Measurements from ENCODE around the gene KLHL18.

Gene KLHL18

GRCh38 chr3:47380026-47380600 is 97.4 kb downstream of the KLHL18 start:
- Histone ChIP-seq H3K4me2 (ENCODE audit: low read depth, low read length, poor library complexity, severe bottlenecking) (peak overlapping the region; percentile 83), H2AFZ (ENCODE audit: low read length) (peak overlapping the region; percentile 68), H3F3A (ENCODE audit: low read depth) (no peaks in the 10 kb centered on the region), H3K9me2 (replicated peaks; ENCODE audit: low read depth, low read length) (no peaks in the 10 kb centered on the region), H3K4me3 (ENCODE audit: low read length, poor library complexity, severe bottlenecking) (peak overlapping the region; percentile 84), H3K9ac (ENCODE audit: low read depth, low read length, poor library complexity, severe bottlenecking) (peak overlapping the region; percentile 87), H3K79me2 (ENCODE audit: insufficient read depth, low read length) (peaks cover 57% of the 10 kb centered on the region), H3K9me3 (ENCODE audit: insufficient read depth, low read depth, low read length) (no peaks in the 10 kb centered on the region), H4K20me1 (ENCODE audit: insufficient read depth, low read length, poor library complexity, severe bottlenecking) (peaks cover 29% of the 10 kb centered on the region), H3K4me1 (ENCODE audit: insufficient read depth, low read length, poor library complexity, severe bottlenecking) (peaks cover 37% of the 10 kb centered on the region), H3K27me3 (ENCODE audit: insufficient read depth, low read length, poor library complexity, severe bottlenecking) (no peaks in the 10 kb centered on the region), H3K36me3 (ENCODE audit: insufficient read depth, low read length) (no peaks in the 10 kb centered on the region)
- TF ChIP-seq CTCF (conservative IDR thresholded peaks at IDR 0.05; ENCODE audit: low read length) (no peak), EZH2phosphoT487 (IDR thresholded peaks at IDR 0.05; ENCODE audit: borderline replicate concordance) (no peak)

DNA sequence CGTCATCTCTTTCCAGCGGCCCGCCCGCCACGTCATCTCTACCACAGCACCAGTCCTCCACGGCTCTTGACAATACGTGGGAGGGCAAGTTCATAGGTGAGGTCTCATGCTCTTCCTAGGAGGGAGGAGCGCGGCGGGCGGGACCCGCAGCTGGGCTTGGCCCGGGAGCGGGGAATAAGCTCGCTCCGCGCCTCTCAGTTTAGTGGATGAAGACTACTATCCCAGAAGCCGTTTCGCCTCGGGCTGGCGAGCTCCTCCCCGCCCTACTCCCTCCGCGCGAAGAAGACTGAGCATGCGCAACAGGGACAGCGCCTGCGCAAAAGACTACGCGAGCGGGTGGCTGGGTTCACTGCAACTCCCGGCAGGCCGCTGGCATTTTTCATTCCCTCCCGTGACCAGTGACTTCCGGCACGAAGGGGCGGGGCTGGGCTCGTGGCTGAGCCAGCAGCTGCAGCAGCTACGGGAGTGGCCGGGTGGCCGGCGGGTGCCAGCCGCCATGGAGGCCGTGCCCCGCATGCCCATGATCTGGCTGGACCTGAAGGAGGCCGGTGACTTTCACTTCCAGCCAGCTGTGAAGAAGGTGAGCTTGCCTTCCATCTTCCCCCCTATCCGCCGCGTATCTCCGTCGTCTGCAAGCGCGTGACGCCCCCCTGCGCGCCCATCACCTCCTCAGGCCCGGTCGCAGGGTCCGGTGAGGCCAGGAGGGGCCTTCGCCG is 98.0 kb downstream of the KLHL18 start, which contains the start of gene PTPN23:
TSS of gene PTPN23 (plus strand) at position 421 of the 716 bp plus-strand sequence. CDS start at position 497, 76 bp downstream.
- Histone ChIP-seq H2AFZ (ENCODE audit: low read length) (peak within 1 kb of the TSS; percentile 81), H3K79me2 (ENCODE audit: insufficient read depth, low read length) (peaks cover 64% of the 10 kb centered on the region), H3K36me3 (ENCODE audit: insufficient read depth, low read length) (no peaks in the 10 kb centered on the region), H3K4me2 (ENCODE audit: low read depth, low read length, poor library complexity, severe bottlenecking) (peak within 1 kb of the TSS; percentile 98), H3K4me1 (ENCODE audit: insufficient read depth, low read length, poor library complexity, severe bottlenecking) (peaks cover 37% of the 10 kb centered on the region), H4K20me1 (ENCODE audit: insufficient read depth, low read length, poor library complexity, severe bottlenecking) (peaks cover 30% of the 10 kb centered on the region), H3K27me3 (ENCODE audit: insufficient read depth, low read length, poor library complexity, severe bottlenecking) (no peaks in the 10 kb centered on the region), H3K9ac (ENCODE audit: low read depth, low read length, poor library complexity, severe bottlenecking) (peak within 1 kb of the TSS; percentile 87), H3K9me2 (replicated peaks; ENCODE audit: low read depth, low read length) (no peaks in the 10 kb centered on the region), H3K9me3 (ENCODE audit: insufficient read depth, low read depth, low read length) (no peaks in the 10 kb centered on the region), H3F3A (ENCODE audit: low read depth) (no peaks in the 10 kb centered on the region), H3K4me3 (ENCODE audit: low read length, poor library complexity, severe bottlenecking) (peak within 1 kb of the TSS; percentile 84)
- TF ChIP-seq EZH2phosphoT487 (IDR thresholded peaks at IDR 0.05; ENCODE audit: borderline replicate concordance) (no peak), CTCF (conservative IDR thresholded peaks at IDR 0.05; ENCODE audit: low read length) (no peak)

DNA sequence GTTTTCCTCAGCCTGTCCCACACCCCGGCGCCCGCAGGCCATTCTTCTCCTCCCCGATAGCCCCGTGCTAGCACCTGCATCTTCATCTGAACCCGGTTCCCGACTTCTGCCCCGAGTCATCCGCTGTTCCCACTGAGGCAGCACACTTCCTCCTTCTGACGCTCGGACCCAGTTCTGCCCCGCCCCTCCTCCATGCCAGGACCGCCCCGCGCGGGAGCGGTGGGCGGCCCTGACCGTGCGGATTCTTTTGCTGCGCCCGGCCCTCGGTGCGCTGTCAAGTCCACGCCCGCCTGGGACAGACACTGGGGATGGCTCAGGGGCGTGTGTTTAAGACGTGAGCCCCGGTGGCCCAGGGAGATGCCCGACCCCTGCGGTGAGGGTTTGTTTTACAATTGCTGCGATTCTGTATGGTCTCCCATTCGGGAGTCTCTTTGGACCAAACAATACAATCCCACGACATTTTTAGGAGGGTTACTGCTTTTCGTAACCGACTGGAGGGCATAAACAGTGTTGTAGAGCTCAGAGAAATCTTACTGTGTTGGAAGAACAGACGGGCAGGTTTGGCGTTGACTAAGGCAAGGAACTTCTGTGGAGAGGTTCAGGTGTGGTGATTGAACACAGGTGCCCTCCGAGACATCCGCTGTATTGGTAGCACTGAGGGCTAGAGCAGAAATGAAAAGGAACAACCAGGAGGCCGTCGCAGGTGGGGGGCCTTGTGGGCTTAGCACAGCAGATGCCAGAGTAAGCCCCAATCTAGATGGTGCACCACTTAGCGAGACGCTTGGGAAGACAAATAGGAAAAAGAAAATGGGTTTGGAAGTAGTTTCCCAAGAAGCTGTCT is 98.8 kb downstream of the KLHL18 start:
- H3K9ac ChIP-seq (ENCODE audit: low read depth, low read length, poor library complexity, severe bottlenecking), result peak overlapping the region; percentile 87

More for the DNA sequence above, 98.8 kb downstream of the KLHL18 start:
- Histone ChIP-seq H3F3A (ENCODE audit: low read depth) (no peaks in the 10 kb centered on the region), H3K4me2 (ENCODE audit: low read depth, low read length, poor library complexity, severe bottlenecking) (peak overlapping the region; percentile 98), H2AFZ (ENCODE audit: low read length) (peak overlapping the region; percentile 81), H3K27me3 (ENCODE audit: insufficient read depth, low read length, poor library complexity, severe bottlenecking) (no peaks in the 10 kb centered on the region), H3K9me2 (replicated peaks; ENCODE audit: low read depth, low read length) (no peaks in the 10 kb centered on the region), H3K4me3 (ENCODE audit: low read length, poor library complexity, severe bottlenecking) (peak overlapping the region; percentile 84), H3K4me1 (ENCODE audit: insufficient read depth, low read length, poor library complexity, severe bottlenecking) (peaks cover 37% of the 10 kb centered on the region), H4K20me1 (ENCODE audit: insufficient read depth, low read length, poor library complexity, severe bottlenecking) (peaks cover 35% of the 10 kb centered on the region), H3K36me3 (ENCODE audit: insufficient read depth, low read length) (no peaks in the 10 kb centered on the region), H3K79me2 (ENCODE audit: insufficient read depth, low read length) (peaks cover 71% of the 10 kb centered on the region), H3K9me3 (ENCODE audit: insufficient read depth, low read depth, low read length) (no peaks in the 10 kb centered on the region)
- TF ChIP-seq CTCF (conservative IDR thresholded peaks at IDR 0.05; ENCODE audit: low read length) (no peak; the same call in 1 of the 2 replicates), EZH2phosphoT487 (IDR thresholded peaks at IDR 0.05; ENCODE audit: borderline replicate concordance) (no peak)
